ENCODE results near the gene THEMIS.

Gene THEMIS

DNA sequence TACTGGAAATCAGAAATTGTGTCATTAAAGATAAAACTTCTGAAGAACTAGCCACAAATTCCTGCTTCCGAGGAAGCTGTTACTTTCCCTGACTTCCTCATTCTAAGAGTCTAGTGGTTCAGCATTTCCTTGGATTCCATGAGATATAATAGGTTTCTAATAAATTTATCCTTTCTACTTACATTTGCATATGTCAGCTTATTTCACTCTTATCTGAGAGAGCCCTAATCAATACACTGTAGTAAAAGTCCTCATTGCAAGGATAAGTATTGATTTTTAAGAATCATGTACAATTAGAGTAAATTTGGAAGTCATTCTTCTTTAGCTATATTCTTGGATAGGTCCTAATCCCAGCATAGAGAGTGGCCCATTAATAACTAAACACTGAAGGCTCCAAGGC lies 16.9 kb upstream of the THEMIS start:
- H3K4me1 ChIP-seq (ENCODE audit: control insufficient read depth in 2 of 2, insufficient read depth in 2 of 2, low read length in 2 of 2), result no peaks in the 10 kb centered on the region
- H3K9ac ChIP-seq (ENCODE audit: low read depth in 1 of 2, low read length in 2 of 2), result no peak overlapping the region
- no peaks in the 10 kb centered on the region for H3K27me3 ChIP-seq (ENCODE audit: control insufficient read depth in 2 of 2, insufficient read depth in 2 of 2, low read length in 2 of 2)
- no peaks in the 10 kb centered on the region for H3K36me3 ChIP-seq (ENCODE audit: control insufficient read depth in 2 of 2, insufficient read depth in 2 of 2, low read length in 2 of 2)
- H3K9me3 ChIP-seq (ENCODE audit: control insufficient read depth in 2 of 2, low read length in 2 of 2), result no peaks in the 10 kb centered on the region
- peak overlapping the region in 1 of 2 donors; percentile 10 for H3K4me3 ChIP-seq (ENCODE audit: low read length in 2 of 2)
- no peak overlapping the region for H3K27ac ChIP-seq (ENCODE audit: low read depth in 2 of 2, low read length in 2 of 2)

DNA sequence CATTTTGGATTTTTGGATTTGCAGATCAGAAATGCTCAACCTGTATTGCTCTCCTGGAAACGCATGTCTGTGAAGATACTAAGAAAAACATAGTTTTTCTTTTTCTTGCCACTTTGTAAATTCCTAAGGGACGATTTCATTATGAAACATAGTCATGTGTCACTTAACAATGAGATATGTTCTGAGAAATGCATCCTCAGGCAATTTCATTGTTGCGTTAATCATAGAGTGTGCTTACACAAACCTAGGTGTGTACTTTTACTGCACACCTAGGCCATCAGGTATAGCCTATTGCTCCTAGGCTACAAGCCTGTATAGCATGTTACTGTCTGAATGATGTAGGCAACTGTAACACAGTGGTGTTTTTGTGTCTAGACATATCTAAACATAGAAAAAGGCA lies 13.4 kb upstream of the THEMIS start:
- Histone ChIP-seq H3K9me3 (ENCODE audit: control insufficient read depth in 2 of 2, low read length in 2 of 2) (no peaks in the 10 kb centered on the region), H3K27ac (ENCODE audit: low read depth in 2 of 2, low read length in 2 of 2) (no peak overlapping the region), H3K27me3 (ENCODE audit: control insufficient read depth in 2 of 2, insufficient read depth in 2 of 2, low read length in 2 of 2) (no peaks in the 10 kb centered on the region), H3K4me3 (ENCODE audit: low read length in 2 of 2) (no peak overlapping the region), H3K4me1 (ENCODE audit: control insufficient read depth in 2 of 2, insufficient read depth in 2 of 2, low read length in 2 of 2) (no peaks in the 10 kb centered on the region), H3K36me3 (ENCODE audit: control insufficient read depth in 2 of 2, insufficient read depth in 2 of 2, low read length in 2 of 2) (no peaks in the 10 kb centered on the region), H3K9ac (ENCODE audit: low read depth in 1 of 2, low read length in 2 of 2) (no peak overlapping the region)

- H3K9ac ChIP-seq (ENCODE audit: low read depth in 1 of 2, low read length in 2 of 2), result no peak overlapping the region
- no peaks in the 10 kb centered on the region for H3K4me1 ChIP-seq (ENCODE audit: control insufficient read depth in 2 of 2, insufficient read depth in 2 of 2, low read length in 2 of 2)
- H3K36me3 ChIP-seq (ENCODE audit: control insufficient read depth in 2 of 2, insufficient read depth in 2 of 2, low read length in 2 of 2), result no peaks in the 10 kb centered on the region
- no peaks in the 10 kb centered on the region for H3K27me3 ChIP-seq (ENCODE audit: control insufficient read depth in 2 of 2, insufficient read depth in 2 of 2, low read length in 2 of 2)
- H3K27ac ChIP-seq (ENCODE audit: low read depth in 2 of 2, low read length in 2 of 2), result no peak overlapping the region
- no peaks in the 10 kb centered on the region for H3K9me3 ChIP-seq (ENCODE audit: control insufficient read depth in 2 of 2, low read length in 2 of 2)
- no peak overlapping the region for H3K4me3 ChIP-seq (ENCODE audit: low read length in 2 of 2)
These were observed 12.1 kb upstream of the THEMIS start for GRCh38 chr6:127912914-127913313.

- H3K27me3 ChIP-seq (ENCODE audit: control insufficient read depth in 2 of 2, insufficient read depth in 2 of 2, low read length in 2 of 2), result no peaks in the 10 kb centered on the region
- H3K4me1 ChIP-seq (ENCODE audit: control insufficient read depth in 2 of 2, insufficient read depth in 2 of 2, low read length in 2 of 2), result no peaks in the 10 kb centered on the region
- H3K4me3 ChIP-seq (ENCODE audit: low read length in 2 of 2), result no peak overlapping the region
- H3K9me3 ChIP-seq (ENCODE audit: control insufficient read depth in 2 of 2, low read length in 2 of 2), result no peaks in the 10 kb centered on the region
- no peak overlapping the region for H3K9ac ChIP-seq (ENCODE audit: low read depth in 1 of 2, low read length in 2 of 2)
- no peaks in the 10 kb centered on the region for H3K36me3 ChIP-seq (ENCODE audit: control insufficient read depth in 2 of 2, insufficient read depth in 2 of 2, low read length in 2 of 2)
- no peak overlapping the region for H3K27ac ChIP-seq (ENCODE audit: low read depth in 2 of 2, low read length in 2 of 2)
These were observed 7.2 kb upstream of the THEMIS start for GRCh38 chr6:127907960-127908640.

GRCh38 chr6:127904160-127904559 lies 3.3 kb upstream of the THEMIS start:
- Histone ChIP-seq H3K27ac (ENCODE audit: low read depth in 2 of 2, low read length in 2 of 2) (no peak overlapping the region), H3K4me1 (ENCODE audit: control insufficient read depth in 2 of 2, insufficient read depth in 2 of 2, low read length in 2 of 2) (no peaks in the 10 kb centered on the region), H3K9ac (ENCODE audit: low read depth in 1 of 2, low read length in 2 of 2) (no peak overlapping the region), H3K27me3 (ENCODE audit: control insufficient read depth in 2 of 2, insufficient read depth in 2 of 2, low read length in 2 of 2) (no peaks in the 10 kb centered on the region), H3K4me3 (ENCODE audit: low read length in 2 of 2) (no peak overlapping the region), H3K9me3 (ENCODE audit: control insufficient read depth in 2 of 2, low read length in 2 of 2) (no peaks in the 10 kb centered on the region), H3K36me3 (ENCODE audit: control insufficient read depth in 2 of 2, insufficient read depth in 2 of 2, low read length in 2 of 2) (no peaks in the 10 kb centered on the region)

- no peak overlapping the region for H3K9ac ChIP-seq (ENCODE audit: low read depth in 1 of 2, low read length in 2 of 2)
- no peaks in the 10 kb centered on the region for H3K9me3 ChIP-seq (ENCODE audit: control insufficient read depth in 2 of 2, low read length in 2 of 2)
- no peaks in the 10 kb centered on the region for H3K4me1 ChIP-seq (ENCODE audit: control insufficient read depth in 2 of 2, insufficient read depth in 2 of 2, low read length in 2 of 2)
- no peak overlapping the region for H3K4me3 ChIP-seq (ENCODE audit: low read length in 2 of 2)
- H3K36me3 ChIP-seq (ENCODE audit: control insufficient read depth in 2 of 2, insufficient read depth in 2 of 2, low read length in 2 of 2), result no peaks in the 10 kb centered on the region
- H3K27me3 ChIP-seq (ENCODE audit: control insufficient read depth in 2 of 2, insufficient read depth in 2 of 2, low read length in 2 of 2), result no peaks in the 10 kb centered on the region
- H3K27ac ChIP-seq (ENCODE audit: low read depth in 2 of 2, low read length in 2 of 2), result no peak overlapping the region
These were observed 2.1 kb upstream of the THEMIS start for GRCh38 chr6:127902933-127903332.

GRCh38 chr6:127897484-127897883 lies 3.4 kb downstream of the THEMIS start:
- H3K27ac ChIP-seq (ENCODE audit: low read depth in 2 of 2, low read length in 2 of 2), result no peak overlapping the region
- no peak overlapping the region for H3K4me3 ChIP-seq (ENCODE audit: low read length in 2 of 2)
- no peaks in the 10 kb centered on the region for H3K27me3 ChIP-seq (ENCODE audit: control insufficient read depth in 2 of 2, insufficient read depth in 2 of 2, low read length in 2 of 2)
- no peak overlapping the region for H3K9ac ChIP-seq (ENCODE audit: low read depth in 1 of 2, low read length in 2 of 2)
- H3K4me1 ChIP-seq (ENCODE audit: control insufficient read depth in 2 of 2, insufficient read depth in 2 of 2, low read length in 2 of 2), result no peaks in the 10 kb centered on the region
- H3K36me3 ChIP-seq (ENCODE audit: control insufficient read depth in 2 of 2, insufficient read depth in 2 of 2, low read length in 2 of 2), result no peaks in the 10 kb centered on the region
- no peaks in the 10 kb centered on the region for H3K9me3 ChIP-seq (ENCODE audit: control insufficient read depth in 2 of 2, low read length in 2 of 2)

DNA sequence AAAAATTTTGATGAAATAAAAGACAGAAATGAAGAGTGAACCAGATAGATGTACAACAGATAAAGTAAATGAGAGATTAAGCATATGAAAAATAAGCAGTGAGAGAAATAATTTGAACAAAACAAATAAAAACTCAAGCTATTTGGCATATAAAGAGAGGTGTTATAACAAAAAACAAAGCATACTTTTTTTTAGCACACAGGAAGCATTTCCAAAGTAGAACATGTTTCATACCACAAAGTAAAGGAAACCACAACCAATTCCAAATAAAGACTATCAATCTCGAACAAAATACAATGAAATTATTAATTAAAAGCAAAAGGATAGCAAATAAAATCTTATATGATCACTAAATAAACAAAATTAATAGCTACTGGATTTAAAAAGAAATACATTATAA lies 6.8 kb downstream of the THEMIS start:
- H3K9ac ChIP-seq (ENCODE audit: low read depth in 1 of 2, low read length in 2 of 2), result no peak overlapping the region
- no peaks in the 10 kb centered on the region for H3K4me1 ChIP-seq (ENCODE audit: control insufficient read depth in 2 of 2, insufficient read depth in 2 of 2, low read length in 2 of 2)
- H3K27me3 ChIP-seq (ENCODE audit: control insufficient read depth in 2 of 2, insufficient read depth in 2 of 2, low read length in 2 of 2), result no peaks in the 10 kb centered on the region
- no peak overlapping the region for H3K27ac ChIP-seq (ENCODE audit: low read depth in 2 of 2, low read length in 2 of 2)
- no peaks in the 10 kb centered on the region for H3K36me3 ChIP-seq (ENCODE audit: control insufficient read depth in 2 of 2, insufficient read depth in 2 of 2, low read length in 2 of 2)
- no peaks in the 10 kb centered on the region for H3K9me3 ChIP-seq (ENCODE audit: control insufficient read depth in 2 of 2, low read length in 2 of 2)
- no peak overlapping the region for H3K4me3 ChIP-seq (ENCODE audit: low read length in 2 of 2)

GRCh38 chr6:127893541-127893940 lies 7.3 kb downstream of the THEMIS start:
- Histone ChIP-seq H3K27me3 (ENCODE audit: control insufficient read depth in 2 of 2, insufficient read depth in 2 of 2, low read length in 2 of 2) (no peaks in the 10 kb centered on the region), H3K9ac (ENCODE audit: low read depth in 1 of 2, low read length in 2 of 2) (no peak overlapping the region), H3K36me3 (ENCODE audit: control insufficient read depth in 2 of 2, insufficient read depth in 2 of 2, low read length in 2 of 2) (no peaks in the 10 kb centered on the region), H3K4me1 (ENCODE audit: control insufficient read depth in 2 of 2, insufficient read depth in 2 of 2, low read length in 2 of 2) (no peaks in the 10 kb centered on the region), H3K4me3 (ENCODE audit: low read length in 2 of 2) (no peak overlapping the region), H3K27ac (ENCODE audit: low read depth in 2 of 2, low read length in 2 of 2) (no peak overlapping the region), H3K9me3 (ENCODE audit: control insufficient read depth in 2 of 2, low read length in 2 of 2) (no peaks in the 10 kb centered on the region)

- Histone ChIP-seq H3K9ac (ENCODE audit: low read depth in 1 of 2, low read length in 2 of 2) (no peak overlapping the region), H3K27ac (ENCODE audit: low read depth in 2 of 2, low read length in 2 of 2) (no peak overlapping the region), H3K9me3 (ENCODE audit: control insufficient read depth in 2 of 2, low read length in 2 of 2) (no peaks in the 10 kb centered on the region)
These were observed 9.0 kb downstream of the THEMIS start for GRCh38 chr6:127891731-127892326.

More at GRCh38 chr6:127891731-127892326, 9.0 kb downstream of the THEMIS start:
- H3K36me3 ChIP-seq (ENCODE audit: control insufficient read depth in 2 of 2, insufficient read depth in 2 of 2, low read length in 2 of 2), result no peaks in the 10 kb centered on the region
- no peaks in the 10 kb centered on the region for H3K27me3 ChIP-seq (ENCODE audit: control insufficient read depth in 2 of 2, insufficient read depth in 2 of 2, low read length in 2 of 2)
- no peaks in the 10 kb centered on the region for H3K4me1 ChIP-seq (ENCODE audit: control insufficient read depth in 2 of 2, insufficient read depth in 2 of 2, low read length in 2 of 2)
- no peak overlapping the region for H3K4me3 ChIP-seq (ENCODE audit: low read length in 2 of 2)

Measured in mucosa of rectum (tissue), 2 donors.